Mesenchymal stem cell (in vitro differentiated cells and primary cell): ENCODE data around the gene SH2D2A.
A peak's percentile ranks its signal among the peaks of the same experiment; 100 is the strongest.

Experiments
- DNase-seq: peaks from one replicate; pipeline ENCODE4 v3.0.0-alpha.2; 2013
- H2AFZ ChIP-seq: one replicate; pipeline ENCODE4 v1.6.1; 2013; ENCODE audit warnings: low read depth, mild to moderate bottlenecking, control low read depth, inconsistent platforms, low read length, moderate library complexity
- H2AK5ac ChIP-seq: 2 replicates; pipeline ENCODE4 v1.6.1; 2013; ENCODE audit warnings: low read length, moderate library complexity, mild to moderate bottlenecking, inconsistent platforms; ENCODE audit not compliant: severe bottlenecking
- H2BK120ac ChIP-seq: one replicate; pipeline ENCODE4 v1.6.1; 2013; ENCODE audit warnings: low read depth, mild to moderate bottlenecking, inconsistent platforms, low read length, moderate library complexity
- H2BK12ac ChIP-seq, 2 experiments: one replicate each; pipeline ENCODE4 v1.6.1; 2013; ENCODE audit warnings: inconsistent platforms in 2 of 2, low read length in 2 of 2, mild to moderate bottlenecking in 2 of 2, moderate library complexity in 2 of 2, control low read depth in 1 of 2
- H2BK15ac ChIP-seq: one replicate; pipeline ENCODE4 v1.6.1; 2013; ENCODE audit warnings: mild to moderate bottlenecking, low read depth, inconsistent platforms; ENCODE audit not compliant: poor library complexity, severe bottlenecking
- H2BK5ac ChIP-seq: 2 replicates; pipeline ENCODE4 v1.6.1; 2013; ENCODE audit warnings: low read depth, mild to moderate bottlenecking, low read length, control low read depth, inconsistent platforms; ENCODE audit not compliant: poor library complexity, severe bottlenecking
- H3K14ac ChIP-seq, 2 experiments: one replicate each; pipeline ENCODE4 v1.6.1; 2013; ENCODE audit warnings: inconsistent platforms in 2 of 2, low read length in 2 of 2, control low read depth in 1 of 2, mild to moderate bottlenecking in 1 of 2, moderate library complexity in 1 of 2
- H3K18ac ChIP-seq, 2 experiments: one replicate each; pipeline ENCODE4 v1.6.1; 2013; ENCODE audit warnings: inconsistent platforms in 2 of 2, low read length in 2 of 2, control low read depth in 1 of 2, low read depth in 1 of 2, mild to moderate bottlenecking in 1 of 2
- H3K23ac ChIP-seq, 2 experiments: one replicate each; pipeline ENCODE4 v1.6.1; 2013; ENCODE audit warnings: inconsistent platforms in 2 of 2, low read length in 2 of 2, mild to moderate bottlenecking in 2 of 2, moderate library complexity in 2 of 2, control low read depth in 1 of 2
- H3K27ac ChIP-seq: 2 replicates; pipeline ENCODE4 v1.5.1; 2013; ENCODE audit warnings: mild to moderate bottlenecking, moderate library complexity, low read length, control low read depth, inconsistent platforms; ENCODE audit not compliant: poor library complexity, severe bottlenecking
- H3K27me3 ChIP-seq, 2 experiments: 2 replicates each; pipeline versions ENCODE4 v1.6.1 to v1.7.0; 2013; ENCODE audit warnings: low read length in 2 of 2, mild to moderate bottlenecking in 2 of 2, moderate library complexity in 2 of 2, control low read depth in 1 of 2, inconsistent platforms in 1 of 2; ENCODE audit not compliant: control insufficient read depth in 1 of 2, insufficient read depth in 1 of 2
- H3K36me3 ChIP-seq, 2 experiments: 2 replicates each; pipeline versions ENCODE4 v1.6.1 to v1.7.0; 2013; ENCODE audit warnings: low read length in 2 of 2, control low read depth in 1 of 2, inconsistent platforms in 1 of 2, low read depth in 1 of 2, mild to moderate bottlenecking in 1 of 2; ENCODE audit not compliant: insufficient read depth in 2 of 2, control insufficient read depth in 1 of 2
- H3K4ac ChIP-seq, 2 experiments: one replicate each; pipeline ENCODE4 v1.6.1; 2013; ENCODE audit warnings: inconsistent platforms in 2 of 2, low read length in 2 of 2, mild to moderate bottlenecking in 2 of 2, moderate library complexity in 2 of 2, control low read depth in 1 of 2, low read depth in 1 of 2
- H3K4me1 ChIP-seq: 2 replicates; pipeline ENCODE4 v1.6.1; 2013; ENCODE audit warnings: low read depth, low read length, control low read depth; ENCODE audit not compliant: control insufficient read depth, insufficient read depth
- H3K4me2 ChIP-seq: 2 replicates; pipeline ENCODE4 v1.6.1; 2013; ENCODE audit warnings: low read length, mild to moderate bottlenecking, inconsistent platforms; ENCODE audit not compliant: poor library complexity, severe bottlenecking
- H3K4me3 ChIP-seq, 2 experiments: 2 replicates each; pipeline versions ENCODE4 v1.5.1 to v1.7.0; 2013; ENCODE audit warnings: low read length in 2 of 2, mild to moderate bottlenecking in 2 of 2, control low read depth in 1 of 2, low read depth in 1 of 2; ENCODE audit not compliant: insufficient read depth in 1 of 2
- H3K79me1 ChIP-seq: replicated peaks from 2 replicates; pipeline ENCODE4 v1.6.1; 2013; ENCODE audit warnings: mild to moderate bottlenecking, control low read depth, low read length, inconsistent platforms; ENCODE audit not compliant: poor library complexity, severe bottlenecking
- H3K9ac ChIP-seq: 2 replicates; pipeline ENCODE4 v1.7.0; 2013; ENCODE audit warnings: mild to moderate bottlenecking, low read length, moderate library complexity
- H3K9me3 ChIP-seq: 2 replicates; pipeline ENCODE4 v1.7.0; 2013; ENCODE audit warnings: mild to moderate bottlenecking, low read length; ENCODE audit not compliant: control insufficient read depth
- H4K8ac ChIP-seq: one replicate; pipeline ENCODE4 v1.6.1; 2013; ENCODE audit warnings: inconsistent platforms, mild to moderate bottlenecking, low read length, moderate library complexity
- H4K91ac ChIP-seq: one replicate; pipeline ENCODE4 v1.6.1; 2013; ENCODE audit warnings: mild to moderate bottlenecking, low read length, inconsistent platforms
- WGBS: methylation state at CpG from one replicate; pipeline ENCODE4 v1.1.7; 2013; ENCODE audit warnings: mixed read lengths; 5-methylcytosine and 5-hydroxymethylcytosine counted together

SH2D2A gene

GRCh38 chr1:156808186-156809030, 8.2 kb downstream of the SH2D2A start:
- H3K23ac ChIP-seq, result no peak overlapping the region
- peak overlapping the region in 1 of 2 experiments; percentile 15 for H2BK12ac ChIP-seq
- peaks cover 14% of the 10 kb centered on the region for H3K4me1 ChIP-seq
- no peak overlapping the region for H2AK5ac ChIP-seq
- peak overlapping the region; percentile 31 for H4K91ac ChIP-seq
- no peak overlapping the region for H4K8ac ChIP-seq
- no peak overlapping the region for H3K4ac ChIP-seq
- H3K14ac ChIP-seq, result no peak overlapping the region
- no peak overlapping the region for H3K9ac ChIP-seq
- H3K18ac ChIP-seq, result no peak overlapping the region
- peak overlapping the region in 1 of 2 experiments; percentile 7 for H3K4me3 ChIP-seq
- peaks cover 0 to 4% of the 10 kb centered on the region in 2 experiments for H3K36me3 ChIP-seq
- no peak overlapping the region for H2BK5ac ChIP-seq
- no peak overlapping the region for H2AFZ ChIP-seq
- WGBS, result 94% methylated on average over 15 of the region's 16 CpGs
- H2BK15ac ChIP-seq, result no peak overlapping the region
- H3K4me2 ChIP-seq, result no peak overlapping the region
- no peak overlapping the region for H2BK120ac ChIP-seq
- no peak overlapping the region for H3K27ac ChIP-seq
- H3K27me3 ChIP-seq, result peaks cover 12 to 16% of the 10 kb centered on the region in 2 experiments
- H3K79me1 ChIP-seq, result no peaks in the 10 kb centered on the region
- H3K9me3 ChIP-seq, result no peaks in the 10 kb centered on the region
- DNase-seq, result no peak

- Histone ChIP-seq H3K9ac (no peak overlapping the region), H3K4me1 (peaks cover 16% of the 10 kb centered on the region)
- WGBS, result 94% methylated on average over 2 of the region's 2 CpGs
These were observed 9.0 kb downstream of the SH2D2A start for GRCh38 chr1:156807627-156808026.

GRCh38 chr1:156806512-156807440, 9.9 kb downstream of the SH2D2A start:
- H3K14ac ChIP-seq, result no peak overlapping the region
- WGBS, result 76% methylated on average over 7 of the region's 7 CpGs

More at GRCh38 chr1:156807627-156808026, 9.0 kb downstream of the SH2D2A start:
- H3K18ac ChIP-seq, result peak overlapping the region in 1 of 2 experiments; percentile 11
- no peak overlapping the region for H2BK15ac ChIP-seq
- no peak overlapping the region for H3K14ac ChIP-seq
- H3K4me3 ChIP-seq, result no peak overlapping the region
- H2AK5ac ChIP-seq, result no peak overlapping the region
- H2BK12ac ChIP-seq, result no peak overlapping the region
- H2BK5ac ChIP-seq, result no peak overlapping the region
- no peak overlapping the region for H3K4ac ChIP-seq
- no peak overlapping the region for H4K8ac ChIP-seq
- H2AFZ ChIP-seq, result no peak overlapping the region
- DNase-seq, result no peak
- peaks cover 9 to 12% of the 10 kb centered on the region in 2 experiments for H3K27me3 ChIP-seq
- H3K79me1 ChIP-seq, result no peaks in the 10 kb centered on the region
- H3K4me2 ChIP-seq, result no peak overlapping the region
- H4K91ac ChIP-seq, result no peak overlapping the region
- H3K23ac ChIP-seq, result no peak overlapping the region
- no peak overlapping the region for H2BK120ac ChIP-seq
- peaks cover 0 to 5% of the 10 kb centered on the region in 2 experiments for H3K36me3 ChIP-seq
- H3K27ac ChIP-seq, result no peak overlapping the region
- no peaks in the 10 kb centered on the region for H3K9me3 ChIP-seq

More at GRCh38 chr1:156806512-156807440, 9.9 kb downstream of the SH2D2A start:
- no peak overlapping the region for H3K23ac ChIP-seq
- H3K4me2 ChIP-seq, result no peak overlapping the region
- H3K79me1 ChIP-seq, result peaks cover 2% of the 10 kb centered on the region
- H3K4ac ChIP-seq, result no peak overlapping the region
- H3K27ac ChIP-seq, result no peak overlapping the region
- H2BK5ac ChIP-seq, result no peak overlapping the region
- H3K4me1 ChIP-seq, result peaks cover 16% of the 10 kb centered on the region
- no peak overlapping the region for H2AFZ ChIP-seq
- no peak overlapping the region for H3K9ac ChIP-seq
- H3K18ac ChIP-seq, result no peak overlapping the region
- no peak for DNase-seq
- H2BK15ac ChIP-seq, result no peak overlapping the region
- H4K8ac ChIP-seq, result no peak overlapping the region
- H4K91ac ChIP-seq, result no peak overlapping the region
- no peak overlapping the region for H2AK5ac ChIP-seq
- H2BK12ac ChIP-seq, result no peak overlapping the region
- H3K36me3 ChIP-seq, result peaks cover 0 to 11% of the 10 kb centered on the region in 2 experiments
- H3K4me3 ChIP-seq, result no peak overlapping the region
- H3K9me3 ChIP-seq, result no peaks in the 10 kb centered on the region
- no peak overlapping the region for H2BK120ac ChIP-seq
- peaks cover 8 to 11% of the 10 kb centered on the region in 2 experiments for H3K27me3 ChIP-seq
